ENCODE measurements around the gene MUC3A. TPM values are rescaled to one million over a fixed set of nuclear protein-coding genes. Genes with fewer than 3 reads are reported as not detected.
"Not testable (repeated sequence)": the region's sequence is repeated elsewhere in the genome, so short reads cannot be mapped to it uniquely, and the experiment has no call there.

Gene MUC3A
- total RNA-seq, 1 donor from 2014 or later: under 0.01 TPM

DNA sequence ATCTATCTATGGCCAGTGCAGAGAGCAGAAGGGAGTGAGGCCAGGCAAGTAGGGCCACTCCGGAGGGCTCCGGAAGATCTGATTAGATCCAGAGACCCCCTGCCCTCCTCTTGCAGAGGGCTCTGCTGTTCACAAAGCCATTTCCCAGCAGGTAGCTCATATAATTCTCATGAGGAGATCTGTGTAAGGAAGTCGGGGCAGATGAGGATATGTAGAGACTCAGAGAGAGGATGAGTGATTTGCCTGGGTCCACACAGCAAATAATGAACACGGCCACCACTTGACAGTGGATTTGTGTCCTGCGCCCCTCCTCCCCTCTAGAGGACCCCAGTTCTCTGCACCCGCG, 22.6 kb downstream of the MUC3A start:
- Histone ChIP-seq H3K36me3 (ENCODE audit: control insufficient read depth, insufficient read depth, low read length) (no peaks in the 10 kb centered on the region), H3K4me3 (ENCODE audit: low read depth, low read length) (no peak overlapping the region), H3K27me3 (ENCODE audit: control insufficient read depth, insufficient read depth, low read length) (peaks cover 10% of the 10 kb centered on the region)
- no peak for DNase-seq (ENCODE audit: low read depth)
- peak; percentile 96 for FAIRE-seq
- TF ChIP-seq, protein P1, sequence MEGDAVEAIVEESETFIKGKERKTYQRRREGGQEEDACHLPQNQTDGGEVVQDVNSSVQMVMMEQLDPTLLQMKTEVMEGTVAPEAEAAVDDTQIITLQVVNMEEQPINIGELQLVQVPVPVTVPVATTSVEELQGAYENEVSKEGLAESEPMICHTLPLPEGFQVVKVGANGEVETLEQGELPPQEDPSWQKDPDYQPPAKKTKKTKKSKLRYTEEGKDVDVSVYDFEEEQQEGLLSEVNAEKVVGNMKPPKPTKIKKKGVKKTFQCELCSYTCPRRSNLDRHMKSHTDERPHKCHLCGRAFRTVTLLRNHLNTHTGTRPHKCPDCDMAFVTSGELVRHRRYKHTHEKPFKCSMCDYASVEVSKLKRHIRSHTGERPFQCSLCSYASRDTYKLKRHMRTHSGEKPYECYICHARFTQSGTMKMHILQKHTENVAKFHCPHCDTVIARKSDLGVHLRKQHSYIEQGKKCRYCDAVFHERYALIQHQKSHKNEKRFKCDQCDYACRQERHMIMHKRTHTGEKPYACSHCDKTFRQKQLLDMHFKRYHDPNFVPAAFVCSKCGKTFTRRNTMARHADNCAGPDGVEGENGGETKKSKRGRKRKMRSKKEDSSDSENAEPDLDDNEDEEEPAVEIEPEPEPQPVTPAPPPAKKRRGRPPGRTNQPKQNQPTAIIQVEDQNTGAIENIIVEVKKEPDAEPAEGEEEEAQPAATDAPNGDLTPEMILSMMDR (IDR thresholded peaks at IDR 0.05; ENCODE audit: insufficient read depth, low read length, severe bottlenecking): no peak

DNA sequence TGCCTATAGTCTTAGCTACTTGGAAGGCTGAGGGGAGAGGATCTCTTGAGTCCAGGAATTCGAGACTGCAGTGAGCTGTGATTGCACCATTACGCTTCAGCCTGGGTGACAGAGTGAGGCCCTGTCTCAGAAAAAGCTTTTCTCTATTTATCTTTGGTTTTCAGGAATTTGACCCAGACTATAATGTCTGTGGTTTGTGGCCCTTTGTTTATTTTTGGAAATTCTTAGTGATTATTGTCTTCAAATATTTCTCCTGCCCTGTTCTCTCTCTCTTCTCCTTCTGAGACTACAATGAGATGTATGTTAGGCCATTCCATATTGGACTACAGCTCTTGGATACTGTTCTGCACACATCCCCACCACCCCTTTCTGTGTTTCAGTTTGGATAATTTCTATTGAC, 24.7 kb downstream of the MUC3A start:
- FAIRE-seq: no peak
- H3K36me3 ChIP-seq (ENCODE audit: control insufficient read depth, insufficient read depth, low read length): no peaks in the 10 kb centered on the region
- H3K4me3 ChIP-seq (ENCODE audit: low read depth, low read length): no peak overlapping the region
- H3K27me3 ChIP-seq (ENCODE audit: control insufficient read depth, insufficient read depth, low read length): no peaks in the 10 kb centered on the region
- no peak for DNase-seq (ENCODE audit: low read depth)
- TF ChIP-seq, protein P1 (IDR thresholded peaks at IDR 0.05; ENCODE audit: insufficient read depth, low read length, severe bottlenecking): no peak

DNA sequence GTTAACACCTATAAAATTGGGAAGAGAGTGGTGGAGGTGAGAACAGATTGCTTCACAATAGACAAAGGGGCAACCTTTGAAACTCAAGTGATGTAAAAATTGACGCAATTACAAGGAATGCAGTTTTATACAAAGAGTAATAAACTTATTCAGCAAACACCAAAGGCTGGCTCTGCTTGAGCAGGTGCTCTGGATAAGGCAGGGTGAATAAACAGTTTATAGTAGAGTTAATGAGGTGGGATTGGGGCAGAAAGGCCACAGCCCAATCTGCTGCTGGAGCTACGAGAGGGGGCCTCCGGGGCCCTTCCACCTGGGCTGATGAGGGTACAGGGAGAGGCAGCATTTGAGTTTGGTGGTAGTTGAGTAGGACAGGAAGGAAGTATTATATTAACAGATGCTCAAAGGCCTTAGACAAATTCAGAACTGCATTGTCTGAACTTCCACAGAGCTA, 26.1 kb downstream of the MUC3A start:
- DNase-seq (ENCODE audit: low read depth): no peak
- peak; percentile 62 for FAIRE-seq
- TF ChIP-seq, protein P1 (IDR thresholded peaks at IDR 0.05; ENCODE audit: insufficient read depth, low read length, severe bottlenecking): no peak
- Histone ChIP-seq H3K4me3 (ENCODE audit: low read depth, low read length) (no peak overlapping the region), H3K27me3 (ENCODE audit: control insufficient read depth, insufficient read depth, low read length) (no peaks in the 10 kb centered on the region), H3K36me3 (ENCODE audit: control insufficient read depth, insufficient read depth, low read length) (no peaks in the 10 kb centered on the region)

DNA sequence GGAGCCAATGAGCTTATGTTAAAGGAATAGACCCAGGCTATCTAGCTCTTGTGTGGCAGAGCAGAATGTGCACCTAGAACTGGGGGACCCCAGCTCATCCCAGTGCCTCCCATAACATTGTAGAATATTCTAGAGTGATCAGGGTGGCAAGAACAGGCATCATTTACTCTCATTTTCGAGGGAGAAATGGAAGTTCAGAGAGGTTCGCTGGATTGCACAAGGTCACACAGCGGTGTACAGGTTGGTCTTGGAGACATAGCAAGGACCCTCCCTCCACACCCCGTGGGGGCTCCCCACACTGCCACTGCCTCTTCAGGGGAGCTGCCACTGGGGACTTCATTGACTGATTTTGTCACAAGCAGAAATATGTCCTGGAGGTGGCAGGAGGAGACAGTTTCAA, 29.0 kb downstream of the MUC3A start:
- H3K27me3 ChIP-seq (ENCODE audit: control insufficient read depth, insufficient read depth, low read length): no peaks in the 10 kb centered on the region
- FAIRE-seq (no peak), DNase-seq (ENCODE audit: low read depth) (no peak)
- no peaks in the 10 kb centered on the region for H3K36me3 ChIP-seq (ENCODE audit: control insufficient read depth, insufficient read depth, low read length)
- H3K4me3 ChIP-seq (ENCODE audit: low read depth, low read length): no peak overlapping the region
- TF ChIP-seq, protein P1 (IDR thresholded peaks at IDR 0.05; ENCODE audit: insufficient read depth, low read length, severe bottlenecking): no peak

DNA sequence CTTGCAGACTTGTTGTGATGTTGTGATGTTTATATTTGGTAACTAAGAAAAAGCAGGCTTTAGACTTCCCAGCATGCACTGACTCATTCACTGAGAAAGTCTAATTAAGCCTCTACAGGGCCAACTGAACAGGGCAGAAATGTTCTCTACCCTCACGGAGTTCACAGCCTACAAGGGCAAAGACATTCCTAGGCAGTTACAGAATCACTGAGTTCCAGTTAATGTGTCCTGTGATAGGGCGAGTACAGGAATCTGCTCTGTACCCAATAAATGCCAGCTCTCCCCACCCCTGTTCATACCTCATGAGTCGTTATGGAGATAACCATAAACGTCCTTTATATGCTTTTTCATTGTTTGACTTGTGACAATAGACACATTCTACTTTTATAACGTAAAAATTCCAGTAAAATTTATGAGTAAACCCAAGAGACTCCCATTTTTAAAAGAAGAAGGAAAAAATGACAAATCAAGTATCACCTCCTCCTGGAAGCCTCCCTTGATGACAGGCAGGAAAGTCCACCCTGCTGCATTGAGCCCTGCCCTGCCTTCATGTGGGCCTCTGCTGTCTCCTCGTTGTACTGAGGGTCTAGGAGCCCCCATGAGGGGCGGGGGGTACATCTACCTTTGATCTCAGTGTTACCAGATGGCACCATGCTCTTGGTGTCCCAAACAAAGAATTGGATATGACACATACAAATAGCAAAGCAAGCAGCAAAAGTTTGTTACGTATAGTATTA, 34.3 kb downstream of the MUC3A start:
- Histone ChIP-seq H3K36me3 (ENCODE audit: control insufficient read depth, insufficient read depth, low read length) (no peaks in the 10 kb centered on the region), H3K27me3 (ENCODE audit: control insufficient read depth, insufficient read depth, low read length) (no peaks in the 10 kb centered on the region), H3K4me3 (ENCODE audit: low read depth, low read length) (no peak overlapping the region)
- FAIRE-seq (no peak), DNase-seq (ENCODE audit: low read depth) (peak; percentile 73)
- TF ChIP-seq, protein P1 (IDR thresholded peaks at IDR 0.05; ENCODE audit: insufficient read depth, low read length, severe bottlenecking): no peak

DNA sequence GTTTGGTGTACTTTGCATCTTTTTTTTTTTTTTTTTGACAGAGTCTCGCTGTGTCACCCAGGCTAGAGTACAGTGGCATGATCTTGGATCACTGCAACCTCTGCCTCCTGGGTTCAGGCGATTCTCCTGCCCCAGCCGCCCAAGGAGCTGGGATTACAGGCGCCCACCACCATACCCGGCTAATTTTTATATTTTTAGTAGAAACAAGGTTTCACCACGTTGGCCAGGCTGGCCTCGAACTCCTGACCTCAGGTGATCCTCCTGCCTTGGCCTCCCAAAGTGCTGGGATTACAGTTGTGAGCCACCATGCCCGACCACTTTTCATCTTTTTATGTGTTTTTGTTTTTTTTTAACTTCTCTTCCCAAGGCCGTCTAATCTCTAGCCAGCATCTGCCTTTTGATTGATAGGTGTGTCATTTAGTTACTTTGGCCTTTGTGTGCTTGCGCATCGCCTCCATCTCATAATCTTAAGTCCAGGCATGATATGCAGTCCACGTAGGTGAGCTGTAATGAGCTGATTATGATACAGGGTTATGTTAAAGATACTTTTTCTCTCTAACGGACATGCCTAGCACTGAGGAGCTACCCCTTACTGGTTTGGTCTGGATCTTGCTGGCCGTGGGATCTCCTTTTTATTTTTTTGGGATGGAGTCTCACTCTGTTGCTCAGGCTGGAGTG, 35.0 kb downstream of the MUC3A start:
- H3K36me3 ChIP-seq (ENCODE audit: control insufficient read depth, insufficient read depth, low read length); H3K27me3 ChIP-seq (ENCODE audit: control insufficient read depth, insufficient read depth, low read length); DNase-seq (ENCODE audit: low read depth); FAIRE-seq; H3K4me3 ChIP-seq (ENCODE audit: low read depth, low read length): not testable (repeated sequence)

DNA sequence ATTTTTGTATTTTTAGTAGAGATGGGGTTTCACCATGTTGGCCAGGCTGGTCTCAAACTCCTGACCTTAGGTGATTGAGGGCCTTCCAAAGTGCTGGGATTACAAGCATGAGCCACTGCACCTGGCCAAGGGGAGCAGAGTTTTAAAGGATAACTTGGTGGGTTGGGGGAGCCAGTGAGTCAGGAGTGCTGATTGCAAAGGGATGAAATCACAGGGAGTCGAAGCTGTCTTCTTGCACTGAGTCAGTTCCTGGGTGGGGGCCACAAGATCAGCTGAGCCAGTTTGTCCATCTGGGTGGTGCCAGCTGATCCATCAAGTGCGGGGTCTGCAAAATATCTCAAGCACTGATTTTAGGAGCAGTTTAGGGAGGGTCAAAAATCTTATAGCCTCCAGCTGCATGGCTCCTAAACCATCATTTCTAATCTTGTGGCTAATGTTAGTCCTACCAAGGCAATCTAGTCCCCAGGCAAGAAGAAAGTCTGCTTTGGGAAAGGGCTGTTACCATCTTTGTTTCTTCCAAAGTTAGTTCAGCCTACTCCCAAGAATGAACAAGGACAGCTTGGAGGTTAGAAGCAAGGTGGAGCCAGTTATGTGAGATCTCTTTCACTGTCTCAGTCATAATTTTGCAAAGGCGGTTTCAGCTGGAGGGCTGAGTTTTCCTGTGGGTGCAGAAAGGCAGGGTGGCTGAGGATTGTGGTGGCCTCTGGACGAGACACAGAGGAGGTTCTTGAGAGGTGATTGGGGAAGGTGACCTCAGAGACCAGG, 35.9 kb downstream of the MUC3A start:
- FAIRE-seq; H3K4me3 ChIP-seq (ENCODE audit: low read depth, low read length); H3K27me3 ChIP-seq (ENCODE audit: control insufficient read depth, insufficient read depth, low read length); H3K36me3 ChIP-seq (ENCODE audit: control insufficient read depth, insufficient read depth, low read length): not testable (repeated sequence)
- DNase-seq (ENCODE audit: low read depth): peak; percentile 51
